ENCODE data around the gene CAPN15. TPM values are rescaled to one million over a fixed set of nuclear protein-coding genes. Genes with fewer than 3 reads are reported as not detected.

Gene CAPN15
- total RNA-seq, 1 donor from 2014 or later: 60.3 TPM

DNA sequence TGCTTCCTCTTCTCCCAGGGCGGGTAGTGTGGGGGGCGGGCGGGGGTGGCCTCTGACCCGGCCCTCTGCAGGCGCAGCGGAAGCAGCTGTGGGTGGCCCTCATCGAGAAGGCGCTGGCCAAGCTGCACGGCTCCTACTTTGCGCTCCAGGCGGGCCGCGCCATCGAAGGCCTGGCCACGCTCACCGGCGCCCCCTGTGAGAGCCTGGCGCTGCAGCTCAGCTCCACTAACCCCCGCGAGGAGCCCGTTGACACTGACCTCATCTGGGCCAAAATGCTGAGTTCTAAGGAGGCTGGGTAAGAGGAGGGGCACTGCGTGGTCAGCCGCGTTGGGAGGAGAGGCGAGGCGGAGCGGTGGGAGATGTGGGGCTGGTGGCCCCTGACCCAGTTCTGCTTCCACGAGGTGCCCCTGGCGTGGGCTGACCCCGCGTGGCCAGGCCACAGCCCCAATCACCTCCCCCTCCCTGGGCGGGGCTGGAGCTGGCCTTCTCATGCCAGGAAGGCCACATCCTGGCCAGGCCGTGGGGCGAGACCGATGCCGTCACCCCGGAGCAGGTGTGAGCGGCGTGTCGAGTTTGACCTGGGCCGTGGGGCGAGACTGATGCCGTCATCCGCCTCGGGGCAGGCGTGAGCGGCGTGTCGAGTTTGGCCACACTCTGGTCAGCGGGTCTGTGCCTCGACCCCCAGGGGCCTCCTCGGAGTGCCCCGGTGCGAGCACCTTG, 22.2 kb downstream of the CAPN15 start:
- TF ChIP-seq CTCF (conservative IDR thresholded peaks at IDR 0.05): no peak
- Mint-ChIP-seq H3K27ac (ENCODE audit: unreplicated experiment) (no peak overlapping the region), H3K27me3 (ENCODE audit: low read depth) (no peaks in the 10 kb centered on the region), H3K9me3 (no peaks in the 10 kb centered on the region), H3K4me3 (no peak overlapping the region), H3K36me3 (ENCODE audit: low read depth) (no peaks in the 10 kb centered on the region), H3K4me1 (peaks cover 6% of the 10 kb centered on the region)
- no peak for DNase-seq (ENCODE audit: low read depth, low spot score)

- Mint-ChIP-seq H3K27ac (ENCODE audit: unreplicated experiment) (no peak overlapping the region), H3K36me3 (ENCODE audit: low read depth) (no peaks in the 10 kb centered on the region), H3K9me3 (no peaks in the 10 kb centered on the region), H3K27me3 (ENCODE audit: low read depth) (no peaks in the 10 kb centered on the region), H3K4me3 (no peak overlapping the region), H3K4me1 (peaks cover 7% of the 10 kb centered on the region)
- TF ChIP-seq CTCF (conservative IDR thresholded peaks at IDR 0.05): no peak
- no peak for DNase-seq (ENCODE audit: low read depth, low spot score)
Measured at GRCh38 chr16:551210-551609, 23.7 kb downstream of the CAPN15 start.

DNA sequence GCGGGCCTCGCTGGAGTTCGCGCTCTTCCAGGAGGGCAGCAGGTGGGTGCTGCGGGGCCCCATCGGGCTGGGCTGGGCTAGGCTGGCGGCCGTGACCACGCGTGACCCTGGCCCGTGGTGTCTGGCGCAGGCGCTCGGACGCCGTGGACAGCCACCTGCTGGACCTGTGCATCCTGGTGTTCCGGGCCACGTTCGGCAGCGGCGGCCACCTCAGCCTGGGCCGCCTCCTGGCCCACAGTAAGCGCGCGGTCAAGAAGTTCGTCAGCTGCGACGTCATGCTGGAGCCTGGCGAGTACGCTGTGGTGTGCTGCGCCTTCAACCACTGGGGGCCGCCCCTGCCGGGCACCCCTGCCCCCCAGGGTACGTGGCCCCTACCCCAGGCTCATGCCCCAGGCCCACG, 24.7 kb downstream of the CAPN15 start:
- no peak overlapping the region for H3K27ac Mint-ChIP-seq (ENCODE audit: unreplicated experiment)
- no peak for TF ChIP-seq CTCF (conservative IDR thresholded peaks at IDR 0.05)
- H3K9me3 Mint-ChIP-seq: no peaks in the 10 kb centered on the region
- H3K27me3 Mint-ChIP-seq (ENCODE audit: low read depth): peaks cover 2% of the 10 kb centered on the region
- H3K4me3 Mint-ChIP-seq: no peak overlapping the region
- peaks cover 7% of the 10 kb centered on the region for H3K4me1 Mint-ChIP-seq
- no peak for DNase-seq (ENCODE audit: low read depth, low spot score)
- no peaks in the 10 kb centered on the region for H3K36me3 Mint-ChIP-seq (ENCODE audit: low read depth)

DNA sequence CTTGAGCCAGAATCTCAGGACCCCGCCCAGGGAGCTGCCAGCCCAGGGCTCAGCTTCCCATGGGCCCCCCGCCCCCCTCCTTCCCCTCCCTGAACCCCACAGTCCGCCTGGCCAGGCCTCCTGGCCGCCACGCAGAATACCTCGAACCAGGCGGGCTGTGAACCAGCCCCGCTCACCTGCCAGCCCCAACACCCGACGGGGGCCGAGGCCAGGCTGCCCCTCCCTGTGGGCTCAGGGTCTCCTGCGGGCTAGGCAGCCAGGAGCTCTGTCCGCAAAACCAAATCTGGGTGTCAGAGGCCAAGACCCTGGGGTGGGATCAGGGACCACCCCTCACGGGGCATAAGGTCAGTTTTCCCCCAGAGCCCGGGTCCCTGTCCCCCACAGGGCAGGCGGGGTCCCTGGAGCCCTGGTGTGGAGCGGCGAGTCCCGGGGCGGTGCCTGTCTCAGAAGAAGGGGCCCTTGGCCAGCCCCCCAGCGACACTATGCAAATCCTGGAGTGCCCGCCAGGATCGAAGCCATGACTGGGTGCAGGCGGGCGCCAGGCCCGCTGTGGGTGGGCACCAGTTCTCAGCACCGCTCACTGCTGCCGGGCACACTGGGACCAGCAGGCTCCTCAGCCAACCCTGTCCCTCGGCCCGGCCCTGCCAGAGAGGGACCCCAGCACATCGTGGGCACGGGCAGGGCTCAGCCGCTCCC, 26.2 kb downstream of the CAPN15 start:
- Mint-ChIP-seq H3K4me1 (peaks cover 10% of the 10 kb centered on the region), H3K27me3 (ENCODE audit: low read depth) (peaks cover 13% of the 10 kb centered on the region), H3K27ac (ENCODE audit: unreplicated experiment) (no peak overlapping the region), H3K4me3 (no peak overlapping the region), H3K36me3 (ENCODE audit: low read depth) (no peaks in the 10 kb centered on the region), H3K9me3 (no peaks in the 10 kb centered on the region)
- DNase-seq (ENCODE audit: low read depth, low spot score): no peak
- TF ChIP-seq CTCF (conservative IDR thresholded peaks at IDR 0.05): no peak

DNA sequence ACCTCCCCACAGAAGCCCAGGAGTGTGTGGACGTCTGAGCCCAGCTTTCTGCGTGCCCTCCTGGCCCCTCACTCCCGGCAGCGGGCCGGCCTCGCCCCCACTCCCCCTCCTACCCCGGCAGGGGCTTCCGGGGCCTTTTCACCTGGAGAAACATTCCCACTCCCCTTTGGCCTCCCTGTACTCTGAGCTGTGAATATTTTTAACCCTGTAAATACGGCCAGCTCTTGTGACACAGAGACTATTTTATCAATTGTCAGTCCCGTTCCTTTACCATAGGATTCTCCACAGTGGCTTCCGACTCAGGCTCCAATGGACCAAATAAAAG, 26.7 kb downstream of the CAPN15 start:
- H3K27me3 Mint-ChIP-seq (ENCODE audit: low read depth): peaks cover 18% of the 10 kb centered on the region
- H3K9me3 Mint-ChIP-seq: no peaks in the 10 kb centered on the region
- no peaks in the 10 kb centered on the region for H3K36me3 Mint-ChIP-seq (ENCODE audit: low read depth)
- H3K4me3 Mint-ChIP-seq: peak overlapping the region; percentile 53
- TF ChIP-seq CTCF (conservative IDR thresholded peaks at IDR 0.05): no peak
- no peak for DNase-seq (ENCODE audit: low read depth, low spot score)
- H3K4me1 Mint-ChIP-seq: peaks cover 10% of the 10 kb centered on the region
- H3K27ac Mint-ChIP-seq (ENCODE audit: unreplicated experiment): no peak overlapping the region

All from neural crest cell (in vitro differentiated cells).